Thyroid gland (tissue), 4 donors: ENCODE results near the gene OR14K1.

Source experiments
- POLR2A ChIP-seq, 2 donors: fragments of 450-650 bp; IDR thresholded peaks; one replicate each; pipeline ENCODE4 v1.6.1; 2017; ENCODE audit warnings: antibody characterized with exemption in 2 of 2, mild to moderate bottlenecking in 2 of 2, moderate library complexity in 1 of 2
- TF ChIP-seq, protein P1 (sequence below), 6 experiments: fragments of 200-600 bp in 3 of 6; fragments of 450-650 bp in 3 of 6; sonication (generic) in 3 of 6; IDR thresholded peaks; one replicate each; pipeline ENCODE4 v1.5.1; 2016 to 2019; ENCODE audit warnings: antibody characterized with exemption in 6 of 6, mild to moderate bottlenecking in 2 of 6, inconsistent platforms in 1 of 6, moderate library complexity in 1 of 6

DNA sequence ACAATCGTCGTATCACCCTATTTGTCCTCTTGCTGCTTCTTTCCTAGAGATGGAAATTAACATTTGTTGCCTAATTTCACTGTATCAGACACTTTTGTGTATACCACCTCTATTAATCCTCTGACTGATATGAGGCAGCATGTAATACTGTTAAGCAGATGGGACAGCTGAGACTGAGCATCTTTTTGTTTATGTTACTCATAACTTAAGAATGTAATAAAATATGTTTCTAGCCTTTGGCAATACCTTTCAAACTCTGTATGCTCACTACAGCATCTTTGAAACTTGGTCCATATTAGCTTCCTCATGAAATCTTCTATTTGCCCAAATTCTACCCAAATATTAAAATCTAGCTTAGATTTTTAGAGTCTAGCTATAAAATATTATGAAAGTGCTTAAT lies 2.3 kb downstream of the OR14K1 start:
- TF ChIP-seq, protein P1, sequence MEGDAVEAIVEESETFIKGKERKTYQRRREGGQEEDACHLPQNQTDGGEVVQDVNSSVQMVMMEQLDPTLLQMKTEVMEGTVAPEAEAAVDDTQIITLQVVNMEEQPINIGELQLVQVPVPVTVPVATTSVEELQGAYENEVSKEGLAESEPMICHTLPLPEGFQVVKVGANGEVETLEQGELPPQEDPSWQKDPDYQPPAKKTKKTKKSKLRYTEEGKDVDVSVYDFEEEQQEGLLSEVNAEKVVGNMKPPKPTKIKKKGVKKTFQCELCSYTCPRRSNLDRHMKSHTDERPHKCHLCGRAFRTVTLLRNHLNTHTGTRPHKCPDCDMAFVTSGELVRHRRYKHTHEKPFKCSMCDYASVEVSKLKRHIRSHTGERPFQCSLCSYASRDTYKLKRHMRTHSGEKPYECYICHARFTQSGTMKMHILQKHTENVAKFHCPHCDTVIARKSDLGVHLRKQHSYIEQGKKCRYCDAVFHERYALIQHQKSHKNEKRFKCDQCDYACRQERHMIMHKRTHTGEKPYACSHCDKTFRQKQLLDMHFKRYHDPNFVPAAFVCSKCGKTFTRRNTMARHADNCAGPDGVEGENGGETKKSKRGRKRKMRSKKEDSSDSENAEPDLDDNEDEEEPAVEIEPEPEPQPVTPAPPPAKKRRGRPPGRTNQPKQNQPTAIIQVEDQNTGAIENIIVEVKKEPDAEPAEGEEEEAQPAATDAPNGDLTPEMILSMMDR (IDR thresholded peaks at IDR 0.05): no peak
- no peak for TF ChIP-seq POLR2A (IDR thresholded peaks at IDR 0.05)
